GM20431 (cell line): ENCODE results near the gene QSOX1.
"Not testable (repeated sequence)": the region's sequence is repeated elsewhere in the genome, so short reads cannot be mapped to it uniquely, and the experiment has no call there.

Experiments used
- in situ Hi-C: fragments of 300-500 bp; cut with MseI, MboI; formaldehyde crosslinking; loops from one replicate; pipeline ENCODE4 v1.15.0; 2020; ENCODE audit warnings: low sequenced_read_pairs; ENCODE audit not compliant: unreplicated experiment

The QSOX1 gene

GRCh38 chr1:180154325-180155181 is at the start of gene QSOX1:
TSS of gene QSOX1 (plus strand) at chr1:180154869. CDS start at chr1:180154908, 39 bp downstream.
- in situ Hi-C loops: loop anchor here (25.0 kb wide), 1 partner anchor 292 kb away; no protein-coding TSS in a partner anchor

GRCh38 chr1:180112091-180112490 is 42.6 kb upstream of the QSOX1 start:
- in situ Hi-C loops: no loop called here

- in situ Hi-C loops: no loop called here
Measured at GRCh38 chr1:180112984-180113647, 41.6 kb upstream of the QSOX1 start.

GRCh38 chr1:180114396-180114945 is 40.2 kb upstream of the QSOX1 start:
- in situ Hi-C loops: no loop called here

- in situ Hi-C loops: no loop called here
Measured at GRCh38 chr1:180116964-180117763, 37.5 kb upstream of the QSOX1 start.

- in situ Hi-C loops: no loop called here
Measured at GRCh38 chr1:180117764-180118116, 36.9 kb upstream of the QSOX1 start.

GRCh38 chr1:180119837-180120236 is 34.8 kb upstream of the QSOX1 start:
- in situ Hi-C loops: no loop called here

GRCh38 chr1:180123463-180123936 is 31.2 kb upstream of the QSOX1 start:
- in situ Hi-C loops: no loop called here

- in situ Hi-C loops: no loop called here
Measured at GRCh38 chr1:180130651-180131050, 24.0 kb upstream of the QSOX1 start.

- in situ Hi-C loops: no loop called here
Measured at GRCh38 chr1:180131510-180131909, 23.2 kb upstream of the QSOX1 start.

- in situ Hi-C loops: no loop called here
Measured at GRCh38 chr1:180133193-180133592, 21.5 kb upstream of the QSOX1 start.

GRCh38 chr1:180133688-180134087 is 21.0 kb upstream of the QSOX1 start:
- in situ Hi-C loops: not testable (repeated sequence)

GRCh38 chr1:180135535-180135934 is 19.1 kb upstream of the QSOX1 start:
- in situ Hi-C loops: no loop called here

GRCh38 chr1:180136331-180136967 is 18.2 kb upstream of the QSOX1 start:
- in situ Hi-C loops: no loop called here

GRCh38 chr1:180136968-180137356 is 17.7 kb upstream of the QSOX1 start:
- in situ Hi-C loops: no loop called here

- in situ Hi-C loops: no loop called here
Measured at GRCh38 chr1:180137776-180138175, 16.9 kb upstream of the QSOX1 start.

GRCh38 chr1:180141381-180141934 is 13.2 kb upstream of the QSOX1 start:
- in situ Hi-C loops: no loop called here

- in situ Hi-C loops: no loop called here
Measured at GRCh38 chr1:180143359-180143758, 11.3 kb upstream of the QSOX1 start.

- in situ Hi-C loops: no loop called here
Measured at GRCh38 chr1:180144659-180145357, 9.9 kb upstream of the QSOX1 start.
